Measurements from ENCODE around the gene GLOD4. TPM values are rescaled to one million over a fixed set of nuclear protein-coding genes. Genes with fewer than 3 reads are reported as not detected.
A peak's percentile ranks its signal among the peaks of the same experiment; 100 is the strongest.
"Not testable (repeated sequence)": the region's sequence is repeated elsewhere in the genome, so short reads cannot be mapped to it uniquely, and the experiment has no call there.

GLOD4 gene
- total RNA-seq, 1 donor from 2014 or later: 61.8 TPM

- peaks cover 21% of the 10 kb centered on the region for H3K36me3 Mint-ChIP-seq (ENCODE audit: low read depth, unreplicated experiment)
- peaks cover 18% of the 10 kb centered on the region for H3K4me1 Mint-ChIP-seq (ENCODE audit: low read depth, unreplicated experiment)
- TF ChIP-seq EZH2 (IDR thresholded peaks at IDR 0.05; ENCODE audit: insufficient read depth, low read length) (no peak), CTCF (IDR thresholded peaks at IDR 0.05; ENCODE audit: insufficient read depth, low read depth, low read length) (no peak)
- Histone ChIP-seq H3K27me3 (ENCODE audit: insufficient read depth, low read length) (no peaks in the 10 kb centered on the region), H3K79me2 (ENCODE audit: insufficient read depth, low read length) (peaks cover 13% of the 10 kb centered on the region), H4K20me1 (ENCODE audit: insufficient read depth, low read length) (peaks cover 23% of the 10 kb centered on the region), H3K36me3 (ENCODE audit: insufficient read depth, low read length) (peaks cover 17% of the 10 kb centered on the region), H3K4me2 (ENCODE audit: low read length) (no peak overlapping the region), H3K4me3 (ENCODE audit: insufficient read depth, low read depth, low read length) (no peak overlapping the region), H3K9ac (ENCODE audit: low read length) (no peak overlapping the region), H2AFZ (ENCODE audit: low read depth, low read length) (no peak overlapping the region), H3K27ac (ENCODE audit: low read depth, low read length) (no peak overlapping the region), H3K9me3 (ENCODE audit: insufficient read depth, low read depth, low read length) (no peaks in the 10 kb centered on the region), H3K4me1 (ENCODE audit: insufficient read depth, low read length) (peaks cover 16% of the 10 kb centered on the region)
- no peak for FAIRE-seq
- no peak overlapping the region for H3K4me3 Mint-ChIP-seq (ENCODE audit: unreplicated experiment)
- no peaks in the 10 kb centered on the region for H3K27me3 Mint-ChIP-seq (ENCODE audit: low read depth, unreplicated experiment)
- H3K9me3 Mint-ChIP-seq (ENCODE audit: unreplicated experiment): no peaks in the 10 kb centered on the region
- peak overlapping the region; percentile 12 for H3K27ac Mint-ChIP-seq (ENCODE audit: unreplicated experiment)
- no peak for DNase-seq (ENCODE audit: low read depth)
These were observed 9.7 kb upstream of the GLOD4 start for GRCh38 chr17:791829-792228.

DNA sequence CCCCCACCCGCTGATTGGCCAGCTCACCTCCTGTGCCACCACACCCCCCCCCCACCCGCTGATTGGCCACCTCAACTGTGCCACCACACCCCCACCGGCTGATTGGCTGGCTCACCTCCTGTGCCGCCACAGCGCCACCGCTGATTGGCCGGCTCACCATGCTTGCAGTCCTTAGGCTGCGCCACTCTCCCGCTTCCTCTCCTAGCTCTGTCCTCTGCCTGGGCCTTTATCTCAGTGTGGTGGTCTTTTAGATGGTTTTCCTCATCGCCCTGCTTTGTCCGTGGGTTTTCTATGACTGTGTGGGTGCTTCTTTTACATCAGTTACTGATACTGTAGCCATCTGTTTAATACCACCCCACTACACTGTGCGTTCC, 8.8 kb upstream of the GLOD4 start:
- not testable (repeated sequence) for H3K9me3 ChIP-seq (ENCODE audit: insufficient read depth, low read depth, low read length); H3K9me3 Mint-ChIP-seq (ENCODE audit: unreplicated experiment); H3K4me3 ChIP-seq (ENCODE audit: insufficient read depth, low read depth, low read length); DNase-seq (ENCODE audit: low read depth); H3K27me3 ChIP-seq (ENCODE audit: insufficient read depth, low read length); H3K4me2 ChIP-seq (ENCODE audit: low read length); H3K27ac ChIP-seq (ENCODE audit: low read depth, low read length); H3K9ac ChIP-seq (ENCODE audit: low read length); H3K27me3 Mint-ChIP-seq (ENCODE audit: low read depth, unreplicated experiment); H2AFZ ChIP-seq (ENCODE audit: low read depth, low read length); FAIRE-seq; H3K4me3 Mint-ChIP-seq (ENCODE audit: unreplicated experiment)
- H3K36me3 ChIP-seq (ENCODE audit: insufficient read depth, low read length): peaks cover 17% of the 10 kb centered on the region
- H3K4me1 ChIP-seq (ENCODE audit: insufficient read depth, low read length): peaks cover 16% of the 10 kb centered on the region
- peak overlapping the region; percentile 20 for H3K27ac Mint-ChIP-seq (ENCODE audit: unreplicated experiment)
- peaks cover 13% of the 10 kb centered on the region for H3K36me3 Mint-ChIP-seq (ENCODE audit: low read depth, unreplicated experiment)
- peaks cover 16% of the 10 kb centered on the region for H3K4me1 Mint-ChIP-seq (ENCODE audit: low read depth, unreplicated experiment)
- peaks cover 14% of the 10 kb centered on the region for H3K79me2 ChIP-seq (ENCODE audit: insufficient read depth, low read length)
- H4K20me1 ChIP-seq (ENCODE audit: insufficient read depth, low read length): peaks cover 23% of the 10 kb centered on the region

- Histone ChIP-seq H3K36me3 (ENCODE audit: insufficient read depth, low read length) (peaks cover 17% of the 10 kb centered on the region), H3K4me1 (ENCODE audit: insufficient read depth, low read length) (peaks cover 15% of the 10 kb centered on the region), H3K79me2 (ENCODE audit: insufficient read depth, low read length) (peaks cover 21% of the 10 kb centered on the region), H4K20me1 (ENCODE audit: insufficient read depth, low read length) (peaks cover 23% of the 10 kb centered on the region)
- not testable (repeated sequence) for H3K27me3 Mint-ChIP-seq (ENCODE audit: low read depth, unreplicated experiment); FAIRE-seq; H3K9me3 Mint-ChIP-seq (ENCODE audit: unreplicated experiment); H3K27me3 ChIP-seq (ENCODE audit: insufficient read depth, low read length); H3K27ac Mint-ChIP-seq (ENCODE audit: unreplicated experiment); H3K4me3 Mint-ChIP-seq (ENCODE audit: unreplicated experiment); H3K9ac ChIP-seq (ENCODE audit: low read length); H3K4me3 ChIP-seq (ENCODE audit: insufficient read depth, low read depth, low read length); H3K9me3 ChIP-seq (ENCODE audit: insufficient read depth, low read depth, low read length); H2AFZ ChIP-seq (ENCODE audit: low read depth, low read length); H3K27ac ChIP-seq (ENCODE audit: low read depth, low read length); H3K4me2 ChIP-seq (ENCODE audit: low read length)
- Mint-ChIP-seq H3K36me3 (ENCODE audit: low read depth, unreplicated experiment) (peaks cover 13% of the 10 kb centered on the region), H3K4me1 (ENCODE audit: low read depth, unreplicated experiment) (peaks cover 16% of the 10 kb centered on the region)
- peak; percentile 8 for DNase-seq (ENCODE audit: low read depth)
These were observed 8.1 kb upstream of the GLOD4 start for GRCh38 chr17:789931-790873.
